Activated CD4-positive, alpha-beta T cell treated with anti-CD3 and anti-CD28 coated beads, Interleukin-2, amount 10 ng/mL, durations not matched to agents 7 days and 5 days (primary cell): ENCODE results near the gene ZNF665. TPM values are rescaled to one million over a fixed set of nuclear protein-coding genes. Genes with fewer than 3 reads are reported as not detected.
"Not testable (repeated sequence)": the region's sequence is repeated elsewhere in the genome, so short reads cannot be mapped to it uniquely, and the experiment has no call there.

ENCODE experiments used
- CTCF ChIA-PET: fragments of 350-600 bp; sonication (Branson Sonifier 250); formaldehyde crosslinking; loops from one replicate; lab custom pipeline; 2021; ENCODE audit warnings: antibody characterized with exemption; lab: Charles Lee
- POLR2A ChIA-PET: fragments of 350-600 bp; sonication (Branson Sonifier 250); formaldehyde crosslinking; loops from one replicate; lab custom pipeline; 2021; ENCODE audit warnings: antibody characterized with exemption; lab: Charles Lee
- DNase-seq: peaks from one replicate; pipeline ENCODE4 v3.0.0-alpha.2; 2020
- H3K27ac Mint-ChIP-seq: one replicate; pipeline ENCODE4 v1.8.0; 2021; ENCODE audit warnings: mild to moderate bottlenecking, moderate library complexity, mixed read lengths
- H3K27me3 Mint-ChIP-seq: one replicate; pipeline ENCODE4 v1.8.0; 2021; ENCODE audit warnings: mixed read lengths
- H3K36me3 Mint-ChIP-seq: one replicate; pipeline ENCODE4 v1.8.0; 2021; ENCODE audit warnings: low read depth, mixed read lengths
- H3K4me1 Mint-ChIP-seq: one replicate; pipeline ENCODE4 v1.8.0; 2021; ENCODE audit warnings: mixed read lengths
- H3K4me3 Mint-ChIP-seq: one replicate; pipeline ENCODE4 v1.8.0; 2021; ENCODE audit warnings: mild to moderate bottlenecking, moderate library complexity, mixed read lengths
- H3K9me3 Mint-ChIP-seq: one replicate; pipeline ENCODE4 v1.8.0; 2021; ENCODE audit warnings: mixed read lengths
- total RNA-seq, 2 experiments: library from RNA; stranded (reverse); gene quantifications; one replicate each; pipeline ENCODE4 v1.2.3, GENCODE V29; 2021

ZNF665 gene
- 1 to 10 TPM; 4.0 to 5.0 TPM for total RNA-seq

DNA sequence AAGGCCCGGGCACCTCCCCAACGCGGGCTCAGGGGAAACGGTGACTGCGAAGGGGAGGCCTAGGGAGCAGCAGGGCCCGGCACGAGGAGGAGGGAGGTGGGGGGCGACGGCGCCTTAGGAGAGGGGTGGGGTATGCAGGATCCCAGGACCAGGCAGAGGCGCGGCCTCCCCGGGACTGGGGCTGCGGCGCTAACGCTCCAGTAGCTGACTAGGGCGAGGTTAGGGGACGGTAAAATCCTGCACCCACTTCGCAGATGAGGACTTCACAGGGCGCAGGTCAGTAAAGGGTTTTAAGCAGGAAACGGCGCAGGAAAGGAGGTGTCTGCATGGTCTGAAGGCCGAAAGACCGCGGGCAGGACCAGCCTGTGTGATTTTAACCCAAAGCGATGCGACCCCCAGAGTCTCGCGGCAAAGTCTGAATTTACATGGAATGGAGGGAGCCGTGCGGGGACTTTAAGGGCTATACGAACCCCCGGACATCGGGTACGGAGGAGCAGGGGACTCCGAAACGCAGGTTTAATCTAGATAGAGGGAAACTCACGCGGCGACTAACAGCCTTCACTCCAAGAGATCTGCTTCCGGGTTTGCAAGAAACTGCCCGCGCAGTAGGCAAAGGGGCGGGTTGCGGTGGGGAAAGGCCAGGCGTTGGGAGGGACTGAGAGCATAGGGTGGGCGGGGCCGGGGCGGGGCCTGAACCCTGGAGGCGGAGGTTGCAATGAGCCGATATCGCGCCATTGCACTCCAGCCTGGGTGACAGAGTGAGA, at the start of gene ZNF665:
Gene ZNF665, minus strand, starts transcription at position 588 of the 764 bp plus-strand sequence. CDS start 10,460 bp downstream, outside the sequence.
- Mint-ChIP-seq H3K9me3 (peaks cover 36% of the 10 kb centered on the region), H3K4me3 (peak within 1 kb of the TSS; percentile 88), H3K27me3 (no peaks in the 10 kb centered on the region), H3K27ac (peak within 1 kb of the TSS; percentile 96), H3K36me3 (peaks cover 46% of the 10 kb centered on the region), H3K4me1 (peaks cover 44% of the 10 kb centered on the region)
- peak; percentile 92 for DNase-seq
- CTCF ChIA-PET, result no interaction called here
- POLR2A ChIA-PET, result no interaction called here

DNA sequence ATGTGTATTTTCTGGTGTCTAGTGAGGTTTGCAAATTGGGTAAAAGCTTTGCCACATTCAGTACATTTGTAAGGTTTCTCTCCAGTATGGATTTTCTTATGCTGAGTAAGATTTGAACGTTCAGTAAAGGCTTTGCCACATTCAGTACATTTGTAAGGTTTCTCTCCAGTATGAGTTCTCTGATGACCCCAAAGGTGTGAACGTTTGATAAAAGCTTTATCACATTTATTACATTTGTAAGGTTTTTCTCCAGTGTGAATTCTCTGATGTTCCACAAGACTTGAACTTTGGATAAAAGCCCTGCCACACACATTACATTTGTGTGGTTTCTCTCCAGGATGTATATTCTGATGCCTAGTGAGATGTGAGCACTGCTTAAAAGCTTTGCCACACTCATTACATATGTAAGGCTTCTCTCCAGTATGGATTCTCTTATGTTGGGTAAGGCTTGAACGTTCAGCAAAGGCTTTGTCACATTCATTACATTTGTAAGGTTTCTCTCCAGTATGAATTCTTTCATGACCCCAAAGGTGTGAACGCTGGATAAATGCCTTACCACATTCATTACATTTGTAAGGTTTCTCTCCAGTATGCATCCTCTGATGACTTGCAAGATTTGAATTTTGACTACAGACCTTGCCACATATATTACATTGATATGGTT, 44.1 kb upstream of the ZNF665 start:
- Mint-ChIP-seq H3K4me1 (no peaks in the 10 kb centered on the region), H3K27ac (no peak overlapping the region), H3K4me3 (no peak overlapping the region), H3K9me3 (peaks cover 58% of the 10 kb centered on the region), H3K36me3 (peaks cover 25% of the 10 kb centered on the region), H3K27me3 (no peaks in the 10 kb centered on the region)
- POLR2A ChIA-PET, result no interaction called here
- no peak for DNase-seq
- CTCF ChIA-PET, result no interaction called here

DNA sequence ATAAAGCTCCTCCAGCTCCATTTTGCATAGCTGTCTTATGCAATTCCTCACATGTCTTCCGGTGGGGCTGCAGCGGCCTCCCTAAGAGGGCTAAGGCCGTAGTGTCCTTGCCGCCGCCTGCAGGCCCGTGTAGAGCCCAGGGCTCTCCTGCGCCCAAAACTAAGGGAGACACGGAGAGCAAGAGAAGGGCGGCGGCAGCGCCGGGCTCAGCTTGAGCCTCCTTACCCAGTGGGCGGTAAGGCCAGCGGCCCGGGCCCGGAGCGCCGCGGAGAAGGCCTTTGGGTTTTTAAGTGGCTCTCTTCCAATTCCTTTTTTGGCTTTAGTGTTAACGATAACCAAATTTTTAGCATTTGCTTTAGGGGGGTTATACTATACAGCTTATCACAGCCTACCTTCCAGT, 31.4 kb upstream of the ZNF665 start:
- H3K36me3 Mint-ChIP-seq, result peaks cover 2% of the 10 kb centered on the region
- H3K9me3 Mint-ChIP-seq, result peaks cover 50% of the 10 kb centered on the region
- POLR2A ChIA-PET, result no interaction called here
- no peaks in the 10 kb centered on the region for H3K4me1 Mint-ChIP-seq
- H3K4me3 Mint-ChIP-seq, result no peak overlapping the region
- CTCF ChIA-PET, result no interaction called here
- H3K27me3 Mint-ChIP-seq, result no peaks in the 10 kb centered on the region
- H3K27ac Mint-ChIP-seq, result no peak overlapping the region
- DNase-seq, result no peak

DNA sequence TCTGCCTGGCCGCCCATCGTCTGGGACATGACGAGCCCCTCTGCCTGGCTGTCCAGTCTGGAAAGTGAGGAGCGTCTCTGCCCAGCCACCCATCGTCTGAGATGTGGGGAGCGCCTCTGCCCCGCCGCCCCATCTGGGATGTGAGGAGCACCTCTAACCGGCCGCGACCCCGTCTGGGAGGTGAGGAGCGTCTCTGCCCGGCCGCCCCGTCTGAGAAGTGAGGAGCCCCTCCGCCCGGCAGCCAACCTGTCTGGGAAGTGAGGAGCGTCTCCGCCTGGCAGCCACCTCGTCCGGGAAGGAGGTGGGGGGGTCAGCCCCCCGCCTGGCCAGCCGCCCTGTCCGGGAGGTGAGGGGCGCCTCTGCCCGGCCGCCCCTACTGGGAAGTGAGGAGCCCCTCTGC, 29.6 kb upstream of the ZNF665 start:
- H3K27ac Mint-ChIP-seq, POLR2A ChIA-PET, H3K4me3 Mint-ChIP-seq, CTCF ChIA-PET, DNase-seq, H3K36me3 Mint-ChIP-seq, H3K4me1 Mint-ChIP-seq, H3K27me3 Mint-ChIP-seq: not testable (repeated sequence)
- H3K9me3 Mint-ChIP-seq, result peaks cover 52% of the 10 kb centered on the region

DNA sequence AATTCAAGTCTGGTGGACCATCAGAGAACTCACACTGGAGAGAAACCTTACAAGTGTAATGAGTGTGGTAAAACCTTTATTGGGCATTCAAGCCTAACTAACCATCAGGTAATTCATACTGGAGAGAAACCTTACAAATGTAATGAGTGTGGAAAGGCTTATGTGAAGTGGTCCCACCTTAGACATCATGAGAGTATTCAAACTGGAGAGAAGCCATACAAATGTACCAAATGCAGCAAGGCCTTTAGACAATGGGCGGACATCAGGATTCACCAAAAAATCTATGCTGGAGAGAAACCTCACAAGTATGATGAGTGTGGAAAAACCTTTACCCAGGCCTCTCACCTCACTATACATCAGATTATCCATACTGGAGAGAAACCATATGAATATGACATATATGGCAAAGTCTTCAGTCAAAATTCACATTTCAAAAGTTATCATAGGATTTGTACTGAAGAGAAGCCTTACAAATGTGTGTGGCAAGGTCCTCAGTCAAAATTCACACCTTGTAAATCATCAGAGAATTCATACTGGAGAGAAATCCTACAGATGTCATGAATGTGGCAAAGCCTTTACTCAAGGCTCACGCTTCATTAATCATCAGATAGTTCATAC, 19.7 kb upstream of the ZNF665 start:
- H3K27me3 Mint-ChIP-seq, result no peaks in the 10 kb centered on the region
- no peak overlapping the region for H3K4me3 Mint-ChIP-seq
- peaks cover 64% of the 10 kb centered on the region for H3K36me3 Mint-ChIP-seq
- POLR2A ChIA-PET, result no interaction called here
- H3K27ac Mint-ChIP-seq, result no peak overlapping the region
- H3K4me1 Mint-ChIP-seq, result no peaks in the 10 kb centered on the region
- CTCF ChIA-PET, result no interaction called here
- peaks cover 69% of the 10 kb centered on the region for H3K9me3 Mint-ChIP-seq
- DNase-seq, result no peak

DNA sequence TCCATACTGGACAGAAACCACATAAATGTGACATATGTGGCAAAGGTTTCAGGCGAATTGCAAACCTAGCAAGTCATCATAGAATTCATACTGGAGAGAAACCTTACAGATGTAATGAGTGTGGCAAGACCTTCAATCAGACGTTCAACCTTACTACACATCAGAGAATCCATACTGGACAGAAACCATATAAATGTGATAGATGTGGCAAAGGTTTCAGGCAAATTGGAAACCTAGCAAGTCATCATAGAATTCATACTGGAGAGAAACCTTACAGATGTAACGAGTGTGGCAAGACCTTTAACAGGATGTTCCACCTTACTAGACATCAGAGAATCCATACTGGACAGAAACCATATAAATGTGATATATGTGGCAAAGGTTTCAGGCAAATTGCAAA, 18.4 kb upstream of the ZNF665 start:
- H3K4me3 Mint-ChIP-seq, H3K4me1 Mint-ChIP-seq, CTCF ChIA-PET, POLR2A ChIA-PET, H3K27ac Mint-ChIP-seq, H3K27me3 Mint-ChIP-seq, DNase-seq: not testable (repeated sequence)
- H3K36me3 Mint-ChIP-seq, result peaks cover 75% of the 10 kb centered on the region
- peaks cover 74% of the 10 kb centered on the region for H3K9me3 Mint-ChIP-seq

DNA sequence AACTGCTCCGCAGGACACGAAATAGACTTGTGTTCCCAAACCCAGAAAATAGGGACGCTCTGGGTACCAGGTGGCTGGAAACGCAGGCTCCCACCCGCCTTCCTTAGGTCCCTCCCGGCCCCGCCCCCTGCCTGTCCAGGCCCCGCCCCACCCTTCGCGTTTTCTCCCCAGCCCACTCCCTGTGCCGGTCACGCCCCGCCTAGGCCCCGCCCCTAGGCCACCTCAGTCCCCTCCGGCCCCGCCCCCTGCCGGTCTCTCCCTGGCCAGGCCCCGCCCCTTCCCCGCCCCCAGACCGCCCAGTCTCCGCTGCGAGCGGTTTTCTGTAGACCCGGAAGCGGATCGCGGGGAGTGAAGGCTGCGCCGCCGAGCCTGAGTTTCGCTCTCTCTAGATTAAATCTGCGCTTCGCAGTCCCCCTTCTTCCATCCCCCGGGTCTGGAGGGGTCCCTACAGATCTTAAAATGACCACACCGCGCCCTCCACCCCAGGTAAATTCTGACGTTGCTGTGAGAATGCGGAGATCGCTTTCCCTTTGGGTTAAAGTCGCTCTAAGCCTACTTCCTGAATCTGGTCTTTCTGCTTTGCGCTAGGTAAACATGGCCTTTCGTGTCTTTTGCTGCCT, 3.7 kb upstream of the ZNF665 start:
- CTCF ChIA-PET, result no interaction called here

DNA sequence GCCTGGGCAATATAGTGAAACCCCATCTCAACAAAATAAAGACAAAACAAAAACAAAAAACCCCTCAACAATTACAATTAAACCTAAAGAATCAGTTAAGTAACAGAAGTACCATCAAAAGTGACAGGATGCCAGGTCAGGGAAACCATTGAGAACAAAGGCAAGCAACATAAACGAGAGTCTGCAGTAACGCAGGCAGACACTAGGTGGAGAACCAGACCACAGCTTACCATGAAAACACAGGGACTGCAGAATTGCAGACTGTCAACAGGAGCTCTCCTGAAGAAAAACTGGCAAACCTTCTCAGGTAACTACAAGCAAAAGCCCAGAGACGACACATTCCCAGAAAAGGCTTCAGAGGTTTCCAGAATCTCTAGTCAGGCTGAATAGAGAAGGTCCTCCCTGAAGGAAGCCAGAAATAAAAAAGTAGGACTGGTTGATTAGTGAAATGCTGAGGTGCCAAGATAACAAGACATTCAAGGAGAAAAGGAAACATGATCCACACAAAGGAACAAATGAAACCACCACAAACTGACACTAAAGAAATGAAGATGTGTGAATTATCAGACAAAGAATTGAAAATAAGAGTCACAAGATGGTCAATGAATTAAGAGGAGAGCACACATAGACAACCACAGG, 2.2 kb upstream of the ZNF665 start:
- CTCF ChIA-PET, result interaction anchor here (0.6 to 1.4 kb wide), 5 partner anchors 12 to 829 kb away, joined by 3 to 5 read pairs (median 3); no protein-coding TSS in a partner anchor
- H3K4me3 Mint-ChIP-seq, result peak overlapping the region; percentile 5
- peaks cover 38% of the 10 kb centered on the region for H3K9me3 Mint-ChIP-seq
- no peak overlapping the region for H3K27ac Mint-ChIP-seq
- DNase-seq, result peak; percentile 82
- H3K36me3 Mint-ChIP-seq, result peaks cover 58% of the 10 kb centered on the region
- H3K4me1 Mint-ChIP-seq, result peaks cover 44% of the 10 kb centered on the region
- no peaks in the 10 kb centered on the region for H3K27me3 Mint-ChIP-seq
- POLR2A ChIA-PET, result no interaction called here

More for the DNA sequence above, 3.7 kb upstream of the ZNF665 start:
- no peaks in the 10 kb centered on the region for H3K27me3 Mint-ChIP-seq
- H3K4me1 Mint-ChIP-seq, result peaks cover 43% of the 10 kb centered on the region
- peak overlapping the region; percentile 97 for H3K4me3 Mint-ChIP-seq
- H3K27ac Mint-ChIP-seq, result peak overlapping the region; percentile 95
- H3K9me3 Mint-ChIP-seq, result peaks cover 39% of the 10 kb centered on the region
- peak; percentile 97 for DNase-seq
- POLR2A ChIA-PET, result interaction anchor here (0.7 kb wide), 1 partner anchor 136 kb away, joined by 3 read pairs; no protein-coding TSS in a partner anchor
- peaks cover 58% of the 10 kb centered on the region for H3K36me3 Mint-ChIP-seq

DNA sequence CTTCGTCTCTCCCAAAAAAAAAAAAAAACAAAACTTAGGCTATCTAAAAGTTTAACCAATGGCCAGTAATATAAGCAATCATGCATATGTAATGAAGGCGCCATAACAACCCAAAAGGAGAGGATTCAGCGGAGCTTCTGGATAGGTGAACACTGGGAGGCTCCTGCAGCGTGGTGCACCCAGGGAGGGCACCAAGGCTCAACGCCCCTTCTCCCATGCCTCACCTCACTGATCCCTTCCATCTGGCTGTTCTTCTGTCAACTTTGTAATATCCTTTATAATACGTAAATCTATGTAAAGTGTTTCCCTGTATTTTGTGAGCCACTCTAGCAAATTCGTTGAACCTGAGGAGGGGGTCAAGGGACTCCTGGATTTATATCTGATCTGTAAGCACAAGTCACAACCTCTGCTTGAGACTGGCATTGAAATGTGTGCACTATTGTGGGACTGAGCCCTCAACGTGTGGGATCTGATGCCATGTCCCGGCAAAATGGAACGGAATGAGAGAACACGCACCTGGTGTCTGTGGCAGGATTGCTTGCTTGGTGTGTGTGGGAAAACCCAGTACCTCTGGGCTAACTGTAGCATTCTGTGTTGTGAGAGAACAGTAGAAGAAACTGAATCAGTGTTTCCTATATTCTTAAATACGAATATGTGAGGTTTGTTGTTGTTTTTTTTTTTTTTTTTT, 521 bp upstream of the ZNF665 start:
- H3K4me1 Mint-ChIP-seq, result peaks cover 44% of the 10 kb centered on the region
- H3K27me3 Mint-ChIP-seq, result no peaks in the 10 kb centered on the region
- DNase-seq, result no peak
- peak overlapping the region; percentile 88 for H3K4me3 Mint-ChIP-seq
- peaks cover 36% of the 10 kb centered on the region for H3K9me3 Mint-ChIP-seq
- peaks cover 51% of the 10 kb centered on the region for H3K36me3 Mint-ChIP-seq
- ChIA-PET CTCF (no interaction called here), POLR2A (no interaction called here)
- no peak overlapping the region for H3K27ac Mint-ChIP-seq

DNA sequence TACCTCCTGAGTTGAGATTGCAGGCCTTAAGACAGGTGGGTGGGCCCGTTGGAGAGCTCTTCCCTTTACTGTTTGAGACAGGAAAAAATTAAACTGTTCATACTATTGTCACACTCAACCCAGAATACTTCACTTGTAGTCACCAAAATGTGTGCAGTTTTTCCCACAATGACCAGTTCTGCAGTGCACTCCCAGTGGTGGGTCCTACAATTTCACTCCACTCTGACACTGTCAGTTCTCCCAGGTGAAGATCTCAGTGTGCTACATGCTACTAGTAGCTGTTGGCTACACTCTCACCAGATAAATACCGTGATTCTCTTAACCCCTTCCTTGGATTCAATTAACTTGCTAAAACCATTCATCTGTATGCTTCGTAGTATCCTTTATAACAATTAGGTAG, 2.9 kb downstream of the ZNF665 start:
- H3K27me3 Mint-ChIP-seq, result no peaks in the 10 kb centered on the region
- H3K9me3 Mint-ChIP-seq, result peaks cover 31% of the 10 kb centered on the region
- ChIA-PET CTCF (no interaction called here), POLR2A (no interaction called here)
- DNase-seq, result no peak
- H3K4me1 Mint-ChIP-seq, result peaks cover 27% of the 10 kb centered on the region
- H3K36me3 Mint-ChIP-seq, result peaks cover 39% of the 10 kb centered on the region
- H3K27ac Mint-ChIP-seq, result no peak overlapping the region
- H3K4me3 Mint-ChIP-seq, result no peak overlapping the region

DNA sequence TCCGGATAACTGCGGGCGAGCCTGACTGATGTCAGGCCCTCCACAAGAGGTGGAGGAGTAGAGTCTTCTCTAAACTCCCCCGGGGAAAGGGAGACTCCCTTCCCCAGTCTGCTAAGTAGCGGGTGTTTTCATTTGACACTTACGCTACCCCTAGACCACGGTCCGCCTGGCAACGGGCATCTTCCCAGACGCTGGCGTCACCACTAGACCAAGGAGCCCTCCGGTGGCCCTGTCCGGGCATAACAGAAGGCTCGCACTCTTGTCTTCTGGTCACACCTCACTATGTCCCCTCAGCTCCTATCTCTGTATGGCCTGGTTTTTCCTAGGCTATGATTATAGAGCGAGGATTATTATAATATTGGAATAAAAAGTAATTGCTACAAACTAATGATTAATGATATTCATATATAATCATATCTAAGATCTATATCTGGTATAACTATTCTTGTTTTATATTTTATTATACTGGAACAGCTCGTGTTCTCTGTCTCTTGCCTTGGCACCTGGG, 3.4 kb downstream of the ZNF665 start:
- H3K27me3 Mint-ChIP-seq, H3K4me3 Mint-ChIP-seq, POLR2A ChIA-PET, H3K27ac Mint-ChIP-seq, CTCF ChIA-PET, DNase-seq: not testable (repeated sequence)
- Mint-ChIP-seq H3K4me1 (peaks cover 23% of the 10 kb centered on the region), H3K9me3 (peaks cover 30% of the 10 kb centered on the region), H3K36me3 (peaks cover 39% of the 10 kb centered on the region)
